OCI-LY1 (cell line): ENCODE results near the gene LIN7B.

Experiments
- H2AFZ ChIP-seq: fragments of 200-600 bp; sonication (generic), shearing (Covaris generic); 2 replicates; pipeline ENCODE4 v1.6.0; 2014; ENCODE audit warnings: antibody characterized with exemption, mild to moderate bottlenecking, low read length
- H3F3A ChIP-seq: fragments of 200-600 bp; sonication (generic), shearing (Covaris generic); 2 replicates; pipeline ENCODE4 v1.6.0; 2014; ENCODE audit warnings: mild to moderate bottlenecking, antibody characterized with exemption, low read length, moderate library complexity; ENCODE audit not compliant: insufficient read depth
- H3K27ac ChIP-seq: fragments of 200-600 bp; sonication (generic); 2 replicates; pipeline ENCODE4 v1.5.1; 2014; ENCODE audit warnings: low read length, mixed run types, mild to moderate bottlenecking, low read depth; ENCODE audit not compliant: poor library complexity, severe bottlenecking
- H3K27me3 ChIP-seq: fragments of 200-600 bp; sonication (generic); 2 replicates; pipeline ENCODE4 v1.6.0; 2014; ENCODE audit warnings: antibody characterized with exemption, mild to moderate bottlenecking, low read length, moderate library complexity; ENCODE audit not compliant: insufficient read depth
- H3K36me3 ChIP-seq: fragments of 200-600 bp; sonication (generic); 2 replicates; pipeline ENCODE4 v1.6.1; 2014; ENCODE audit warnings: mild to moderate bottlenecking, antibody characterized with exemption, low read length, moderate library complexity, mixed read lengths; ENCODE audit not compliant: insufficient read depth
- H3K4me1 ChIP-seq: fragments of 200-600 bp; sonication (generic); 2 replicates; pipeline ENCODE4 v1.5.1; 2014; ENCODE audit warnings: mild to moderate bottlenecking, low read length, moderate library complexity; ENCODE audit not compliant: insufficient read depth, severe bottlenecking
- H3K4me2 ChIP-seq: fragments of 200-600 bp; sonication (generic), shearing (Covaris generic); 2 replicates; pipeline ENCODE4 v1.6.1; 2014; ENCODE audit warnings: low read length
- H3K4me3 ChIP-seq: fragments of 200-600 bp; sonication (generic); 2 replicates; pipeline ENCODE4 v1.5.1; 2014; ENCODE audit warnings: low read length, low read depth, mild to moderate bottlenecking, mixed read lengths; ENCODE audit not compliant: poor library complexity, severe bottlenecking
- H3K79me2 ChIP-seq: fragments of 200-600 bp; shearing (Covaris generic); 2 replicates; pipeline ENCODE4 v1.6.1; 2016; ENCODE audit warnings: mixed run types, low read length, mixed read lengths; ENCODE audit not compliant: insufficient read depth
- H3K9ac ChIP-seq: fragments of 200-600 bp; sonication (generic), shearing (Covaris generic); 2 replicates; pipeline ENCODE4 v1.6.1; 2014; ENCODE audit warnings: mild to moderate bottlenecking, low read length, mixed read lengths
- H3K9me2 ChIP-seq: fragments of 200-600 bp; sonication (generic), shearing (Covaris generic); 2 replicates; pipeline ENCODE4 v1.6.1; 2014; ENCODE audit warnings: low read depth, mild to moderate bottlenecking, low read length, mixed read lengths
- H3K9me3 ChIP-seq: fragments of 200-600 bp; shearing (Covaris generic); 2 replicates; pipeline ENCODE4 v1.6.1; 2014; ENCODE audit warnings: low read length, mixed read lengths
- H4K20me1 ChIP-seq: fragments of 200-600 bp; sonication (generic), shearing (Covaris generic); 2 replicates; pipeline ENCODE4 v1.6.0; 2016; ENCODE audit warnings: mild to moderate bottlenecking, low read length; ENCODE audit not compliant: insufficient read depth
- CTCF ChIP-seq: fragments of 200-600 bp; sonication (generic), shearing (Covaris generic); IDR thresholded peaks from 2 replicates; pipeline ENCODE4 v1.5.1; 2017; ENCODE audit warnings: mild to moderate bottlenecking, antibody characterized with exemption, low read length, moderate library complexity, mixed read lengths
- EZH2 ChIP-seq: fragments of 200-600 bp; sonication (generic), shearing (Covaris generic); IDR thresholded peaks from 2 replicates; pipeline ENCODE4 v1.8.0; 2017; ENCODE audit warnings: borderline replicate concordance, mixed run types, mild to moderate bottlenecking, antibody characterized with exemption, low read length, moderate library complexity, mixed read lengths

The LIN7B gene

GRCh38 chr19:49128545-49129237 lies 14.5 kb downstream of the LIN7B start:
- Histone ChIP-seq H3K9ac (peak overlapping the region; percentile 16; the same call in 1 of the 2 replicates), H3K36me3 (peaks cover 3% of the 10 kb centered on the region; the same call in 1 of the 2 replicates), H3F3A (no peaks in the 10 kb centered on the region), H3K79me2 (no peaks in the 10 kb centered on the region), H3K27ac (no peak overlapping the region), H2AFZ (0 out of 2 replicates have a peak overlapping the region, but pooled peaks have one; percentile 56), H3K4me2 (peak overlapping the region; percentile 84), H4K20me1 (no peaks in the 10 kb centered on the region), H3K4me1 (peaks cover 14% of the 10 kb centered on the region), H3K9me2 (no peaks in the 10 kb centered on the region), H3K9me3 (no peaks in the 10 kb centered on the region), H3K4me3 (peak overlapping the region; percentile 62), H3K27me3 (no peaks in the 10 kb centered on the region)
- TF ChIP-seq EZH2 (no peak), CTCF (no peak)

- no peak for TF ChIP-seq EZH2
- no peak for TF ChIP-seq CTCF
- H3K36me3 ChIP-seq, result peaks cover 3% of the 10 kb centered on the region; the same call in 1 of the 2 replicates
- no peak overlapping the region for H2AFZ ChIP-seq
- no peaks in the 10 kb centered on the region for H3K9me3 ChIP-seq
- H3K79me2 ChIP-seq, result no peaks in the 10 kb centered on the region
- H4K20me1 ChIP-seq, result no peaks in the 10 kb centered on the region
- H3F3A ChIP-seq, result no peaks in the 10 kb centered on the region
- H3K4me2 ChIP-seq, result peak overlapping the region; percentile 84
- peaks cover 14% of the 10 kb centered on the region for H3K4me1 ChIP-seq
- H3K27me3 ChIP-seq, result no peaks in the 10 kb centered on the region
- no peaks in the 10 kb centered on the region for H3K9me2 ChIP-seq
- H3K4me3 ChIP-seq, result peak overlapping the region; percentile 62
- no peak overlapping the region for H3K27ac ChIP-seq
- H3K9ac ChIP-seq, result no peak overlapping the region; the same call in 1 of the 2 replicates
Observed at GRCh38 chr19:49129238-49129583, 15.0 kb downstream of the LIN7B start.

GRCh38 chr19:49130325-49130724 lies 16.2 kb downstream of the LIN7B start:
- Histone ChIP-seq H3K9me3 (no peaks in the 10 kb centered on the region), H3K36me3 (peaks cover 10% of the 10 kb centered on the region; the same call in 1 of the 2 replicates), H3F3A (no peaks in the 10 kb centered on the region), H2AFZ (no peak overlapping the region), H3K79me2 (no peaks in the 10 kb centered on the region), H3K27ac (no peak overlapping the region), H3K4me1 (peaks cover 14% of the 10 kb centered on the region), H3K4me3 (no peak overlapping the region), H3K9ac (no peak overlapping the region), H4K20me1 (no peaks in the 10 kb centered on the region), H3K9me2 (no peaks in the 10 kb centered on the region), H3K4me2 (no peak overlapping the region), H3K27me3 (no peaks in the 10 kb centered on the region)
- TF ChIP-seq EZH2, result no peak
- no peak for TF ChIP-seq CTCF
